HG02798 (cell line): ENCODE measurements around the gene ASRGL1.
"Not testable (repeated sequence)": the region's sequence is repeated elsewhere in the genome, so short reads cannot be mapped to it uniquely, and the experiment has no call there.

ENCODE experiments used
- ATAC-seq: cut with Tn5 transposase; IDR thresholded peaks from one replicate; pipeline ENCODE4 v1.9.1; 2021; ENCODE audit warnings: mild to moderate bottlenecking; ENCODE audit not compliant: unreplicated experiment, poor library complexity

ASRGL1 gene

GRCh38 chr11:62345861-62346260 is 8.6 kb downstream of the ASRGL1 start:
- no peak for ATAC-seq

DNA sequence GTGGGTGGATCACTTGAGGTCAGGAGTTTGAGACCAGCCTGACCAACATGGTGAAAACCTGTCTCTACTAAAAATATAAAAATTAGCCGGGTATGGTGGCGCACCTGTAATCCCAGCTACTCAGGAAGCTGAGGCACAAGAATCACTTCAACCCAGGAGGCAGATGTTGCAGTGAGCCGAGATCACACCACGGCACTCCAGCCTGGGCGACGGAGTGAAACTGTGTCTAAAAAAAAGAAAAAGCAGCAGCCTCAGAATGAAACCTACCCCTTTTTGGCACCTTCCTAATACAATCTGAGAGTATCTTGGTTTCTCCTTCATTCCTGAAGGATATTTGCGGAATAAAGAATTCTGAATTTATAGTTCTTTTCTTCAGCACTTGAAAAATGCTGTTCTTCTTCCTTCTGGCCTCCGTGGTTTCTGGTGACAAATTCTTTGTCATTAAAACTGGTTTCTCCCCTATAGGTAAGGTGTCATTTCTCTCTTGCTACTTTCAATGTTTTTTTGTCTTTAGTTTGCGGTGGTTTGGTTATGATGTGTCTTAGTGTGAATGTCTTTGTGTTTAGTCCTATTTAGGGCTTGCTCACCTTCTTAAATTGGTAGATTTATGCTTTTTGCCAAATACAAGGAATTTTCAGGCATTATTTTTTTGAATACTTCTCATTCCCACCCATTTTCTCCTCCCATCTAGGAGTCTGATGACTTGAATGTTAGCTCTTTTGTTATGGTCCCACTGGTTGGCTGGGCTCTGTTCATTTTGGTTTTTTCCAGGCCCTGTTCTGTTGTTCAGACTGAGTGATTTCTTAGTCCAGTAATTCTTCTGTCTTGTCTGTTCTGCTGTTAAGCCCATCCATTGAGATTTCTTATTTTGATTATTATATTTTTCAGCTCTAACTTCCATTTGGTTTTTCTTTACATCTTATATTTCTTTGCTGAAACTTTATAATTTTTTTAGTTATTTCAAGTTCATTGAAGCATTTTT is 15.4 kb downstream of the ASRGL1 start:
- no peak for ATAC-seq

DNA sequence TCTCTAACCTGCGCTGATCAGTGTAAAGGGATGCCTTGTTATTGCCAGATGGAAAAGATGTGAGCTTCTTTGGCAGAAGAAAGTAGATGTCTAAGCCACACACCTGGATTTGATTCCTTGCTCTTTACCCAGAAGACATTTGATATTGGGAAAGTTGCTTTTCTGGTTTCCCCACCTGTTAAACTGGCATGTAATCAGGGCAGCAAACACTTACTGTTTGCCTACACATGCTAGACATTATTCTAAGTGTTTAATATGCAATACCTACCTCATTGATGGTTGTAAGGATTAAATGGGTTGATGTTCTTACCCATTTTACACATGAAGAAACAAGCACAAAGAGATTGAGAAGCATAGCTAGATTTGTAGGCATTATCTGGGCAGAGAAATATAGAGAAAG is 16.6 kb downstream of the ASRGL1 start:
- ATAC-seq: no peak

- ATAC-seq: no peak
Measured at GRCh38 chr11:62358273-62358672, 21.0 kb downstream of the ASRGL1 start.

GRCh38 chr11:62359475-62359874 is 22.2 kb downstream of the ASRGL1 start:
- no peak for ATAC-seq

- ATAC-seq: no peak
Measured at GRCh38 chr11:62360685-62361084, 23.4 kb downstream of the ASRGL1 start.

- ATAC-seq: not testable (repeated sequence)
Measured at GRCh38 chr11:62368861-62369477, 31.7 kb downstream of the ASRGL1 start.

GRCh38 chr11:62370743-62371440 is 33.6 kb downstream of the ASRGL1 start:
- ATAC-seq: no peak

DNA sequence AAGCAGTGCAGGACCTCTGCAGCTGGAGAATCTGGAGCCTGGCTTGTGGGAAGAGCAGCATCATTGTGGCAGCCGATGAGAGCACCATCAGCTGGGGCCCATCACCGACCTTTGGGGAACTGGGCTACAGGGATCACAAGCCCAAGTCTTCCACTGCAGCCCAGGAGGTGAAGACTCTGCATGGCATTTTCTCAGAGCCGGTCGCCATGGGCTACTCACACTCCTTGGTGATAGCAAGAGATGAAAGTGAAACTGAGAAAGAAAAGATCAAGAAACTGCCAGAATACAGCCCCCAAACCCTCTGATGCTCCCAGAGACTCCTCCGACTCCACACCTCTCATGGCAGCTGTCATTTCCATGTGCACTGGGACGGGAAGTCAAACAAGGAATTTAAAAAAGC is 35.6 kb downstream of the ASRGL1 start:
- no peak for ATAC-seq

- no peak for ATAC-seq
Measured at GRCh38 chr11:62373464-62374119, 36.3 kb downstream of the ASRGL1 start.

GRCh38 chr11:62374801-62375200 is 37.6 kb downstream of the ASRGL1 start:
- no peak for ATAC-seq

GRCh38 chr11:62378459-62379063 is 41.3 kb downstream of the ASRGL1 start:
- ATAC-seq: not testable (repeated sequence)

DNA sequence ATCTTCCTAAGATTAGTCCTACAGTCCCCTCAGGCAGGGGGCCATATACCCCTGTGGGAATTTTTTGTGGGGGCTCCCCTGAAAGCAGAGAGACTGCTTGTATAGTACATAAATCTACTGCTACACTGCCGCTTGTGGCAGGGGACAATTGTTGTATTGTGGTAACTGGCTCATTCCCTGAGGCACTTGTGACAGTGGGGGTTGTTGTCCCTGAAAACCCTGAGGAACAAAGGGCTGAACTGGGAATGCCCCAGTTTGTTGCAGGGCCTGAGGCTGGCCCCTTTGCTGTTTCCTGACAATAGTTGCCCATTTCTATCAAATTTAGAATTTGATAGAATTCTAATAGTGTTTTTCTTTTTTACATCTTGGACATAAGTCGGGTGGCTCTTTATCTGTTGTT is 42.3 kb downstream of the ASRGL1 start:
- not testable (repeated sequence) for ATAC-seq

GRCh38 chr11:62380821-62381245 is 43.6 kb downstream of the ASRGL1 start:
- ATAC-seq: not testable (repeated sequence)

GRCh38 chr11:62383822-62384221 is 46.6 kb downstream of the ASRGL1 start:
- ATAC-seq: no peak

DNA sequence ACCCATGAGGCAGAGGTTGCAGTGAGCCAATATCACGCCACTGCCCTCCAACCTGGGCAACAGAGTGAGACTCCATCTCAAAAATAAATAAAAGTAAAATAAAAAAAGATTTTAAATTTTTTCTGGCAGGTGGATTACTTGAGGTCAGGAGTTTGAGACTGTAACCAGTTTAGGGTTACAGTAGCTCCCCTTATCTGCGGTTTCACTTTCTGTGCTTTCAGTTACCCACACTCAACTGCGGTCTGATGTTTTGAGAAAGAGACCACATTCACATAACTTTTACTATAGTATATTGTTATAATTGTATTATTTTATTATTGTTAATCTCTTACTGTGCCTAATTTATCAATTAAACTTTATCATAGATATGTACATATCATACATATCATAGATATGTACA is 48.8 kb downstream of the ASRGL1 start:
- not testable (repeated sequence) for ATAC-seq

- ATAC-seq: no peak
Measured at GRCh38 chr11:62387381-62387780, 50.1 kb downstream of the ASRGL1 start.

- ATAC-seq: no peak
Measured at GRCh38 chr11:62388999-62389398, 51.8 kb downstream of the ASRGL1 start.

- ATAC-seq: no peak
Measured at GRCh38 chr11:62390237-62390636, 53.0 kb downstream of the ASRGL1 start.

DNA sequence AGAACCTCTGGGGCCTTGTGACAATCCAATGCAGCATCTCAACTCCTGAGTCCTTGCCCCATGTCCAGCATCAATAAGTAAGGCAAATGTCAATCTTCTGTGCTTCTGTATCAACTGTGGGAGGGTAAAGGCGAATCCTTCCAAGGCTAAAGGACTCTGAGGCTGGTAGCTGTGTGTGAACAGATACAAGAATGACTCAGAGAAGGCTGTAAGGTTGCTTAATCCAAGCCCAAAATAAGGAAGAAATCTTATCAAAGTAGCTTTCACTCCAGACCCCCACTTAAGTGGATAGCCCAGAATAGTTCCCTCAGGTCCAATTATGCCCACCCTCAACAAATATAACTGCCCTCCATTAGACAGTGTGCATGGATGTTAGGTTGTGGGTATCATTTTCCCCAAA is 53.5 kb downstream of the ASRGL1 start:
- no peak for ATAC-seq
